GM18870 (cell line): ENCODE data around the gene CD207.

Experiments used
- ATAC-seq: cut with Tn5 transposase; IDR thresholded peaks from one replicate; pipeline ENCODE4 v1.9.1; 2021; ENCODE audit warnings: moderate library complexity; ENCODE audit not compliant: unreplicated experiment

CD207 gene

GRCh38 chr2:70795164-70795995 lies 40.2 kb downstream of the CD207 start:
- no peak for ATAC-seq

DNA sequence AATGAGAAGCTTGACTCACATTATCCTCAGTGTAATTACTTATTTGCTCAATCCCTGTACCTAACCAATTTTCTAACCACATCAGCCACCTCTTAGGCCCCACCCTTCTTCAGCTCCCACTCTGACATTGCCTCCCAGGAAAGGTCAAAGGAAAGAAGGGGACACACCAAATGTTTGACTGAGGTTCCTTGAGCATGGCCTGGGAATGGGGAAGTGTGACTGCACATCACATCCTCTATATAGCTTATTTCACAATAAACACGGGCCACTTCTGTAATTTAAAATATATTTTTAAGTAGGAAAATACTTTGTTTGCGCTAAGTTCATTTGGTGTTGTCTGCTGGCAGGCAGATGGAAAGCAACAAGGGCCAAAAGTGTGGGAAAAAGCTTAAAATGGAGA lies 42.2 kb downstream of the CD207 start:
- no peak for ATAC-seq

DNA sequence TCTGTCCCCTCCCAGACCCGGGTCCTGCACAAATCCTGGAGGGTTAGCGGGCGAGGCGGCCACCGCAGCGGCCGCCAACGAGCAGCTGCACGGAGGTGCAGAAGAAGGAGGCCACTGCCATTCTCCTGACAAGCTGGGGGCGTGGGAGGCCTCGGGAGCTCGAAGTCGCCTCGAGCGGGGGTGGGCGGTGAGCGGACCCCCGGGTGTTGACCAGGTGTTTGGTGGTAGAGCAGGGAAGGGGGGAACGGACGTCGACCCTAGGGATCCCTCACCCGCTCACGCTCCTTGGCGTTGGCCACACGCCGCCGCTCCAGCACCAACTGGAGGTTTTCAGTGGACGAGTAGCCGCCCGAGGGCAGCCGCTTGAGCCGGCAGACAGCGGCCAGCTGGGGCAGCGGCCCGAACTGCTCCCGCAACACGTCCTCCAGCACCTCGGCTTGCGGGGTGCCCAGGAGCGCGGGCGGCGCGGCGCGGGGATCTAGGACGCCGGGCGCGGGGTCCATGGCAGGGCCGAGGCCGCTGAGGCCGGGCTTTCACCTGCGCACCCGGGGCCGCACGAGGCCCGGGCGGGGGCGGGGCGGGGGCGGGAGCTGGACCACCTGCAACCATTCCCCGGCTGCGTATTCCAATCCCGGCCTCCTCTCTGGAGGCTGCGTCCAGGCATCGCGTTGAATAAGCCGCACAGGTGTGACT lies 45.3 kb downstream of the CD207 start, which contains the start of gene FIGLA:
Gene FIGLA (minus strand): TSS at position 508 of the 693 bp plus-strand sequence. CDS start 5 bp downstream, at position 503.
- ATAC-seq: no peak

- no peak for ATAC-seq
These were observed 46.1 kb downstream of the CD207 start for GRCh38 chr2:70789304-70790135.

DNA sequence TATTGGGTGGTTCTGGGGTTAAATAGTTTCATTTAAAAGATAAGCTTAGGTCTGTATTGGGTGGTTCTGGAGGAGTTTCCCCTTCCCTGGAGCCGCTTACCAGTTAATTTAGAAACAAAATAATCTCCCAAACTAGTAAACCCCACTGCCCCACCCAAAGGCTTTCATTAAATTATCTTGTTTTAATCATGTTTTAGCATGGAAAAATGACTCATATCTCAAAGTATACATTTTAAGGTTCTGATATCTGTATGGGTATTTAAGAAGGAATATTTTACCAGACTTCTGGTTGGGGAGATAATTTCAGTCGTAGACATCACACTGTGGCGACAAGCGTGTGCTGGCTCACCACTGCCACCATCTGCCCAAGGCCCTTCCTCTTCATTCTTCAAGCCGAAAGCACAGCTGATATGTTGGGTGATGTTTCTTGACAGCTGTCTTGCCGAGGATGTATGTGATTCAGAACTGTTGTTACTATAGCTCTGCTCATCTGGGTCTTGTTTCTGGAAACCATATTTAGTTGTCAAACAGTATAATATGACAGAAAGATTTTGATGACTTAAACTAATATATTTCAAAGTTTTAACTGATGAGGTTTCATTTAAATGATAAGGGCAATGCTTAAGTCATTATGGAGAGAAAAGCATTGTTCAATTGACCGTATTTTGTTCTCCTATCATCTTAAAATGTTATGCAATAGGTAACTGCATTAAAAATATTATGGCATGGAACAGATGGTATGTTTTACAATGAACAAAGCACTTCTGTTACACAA lies 50.3 kb downstream of the CD207 start:
- no peak for ATAC-seq

DNA sequence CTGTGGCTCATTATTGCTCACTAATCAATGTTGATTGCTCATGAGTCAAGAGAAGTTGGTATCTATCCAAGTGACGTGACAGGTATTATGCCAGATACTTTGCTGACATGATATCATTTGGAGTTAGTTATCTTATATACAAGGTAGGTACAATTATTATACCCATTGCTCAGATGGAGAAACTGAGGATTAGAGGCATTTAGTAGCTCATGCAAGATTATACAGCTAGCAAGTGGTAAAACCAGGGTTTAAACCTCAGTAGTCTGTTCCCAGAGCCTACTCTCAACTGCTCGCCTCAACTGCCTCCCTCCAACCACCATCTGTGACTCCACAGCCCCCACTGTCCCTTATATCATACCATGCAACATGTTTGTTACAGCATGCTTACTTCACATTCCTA lies 51.3 kb downstream of the CD207 start:
- ATAC-seq: no peak
